GM12891 (cell line): ENCODE measurements around the gene RTL9.

Experiments used
- PAX5 ChIP-seq: IDR thresholded peaks from 2 replicates; pipeline ENCODE4 v1.6.1; 2011; ENCODE audit warnings: low read length, moderate library complexity, mild to moderate bottlenecking; ENCODE audit not compliant: insufficient read depth, severe bottlenecking
- POLR2A ChIP-seq: IDR thresholded peaks from 2 replicates; pipeline ENCODE4 v1.6.1; 2011; ENCODE audit warnings: low read depth, low read length, control low read depth
- POLR2AphosphoS5 ChIP-seq: IDR thresholded peaks from 2 replicates; pipeline ENCODE4 v1.6.1; 2011; ENCODE audit warnings: low read depth, low read length, control low read depth
- POU2F2 ChIP-seq: IDR thresholded peaks from 2 replicates; pipeline ENCODE4 v1.6.1; 2011; ENCODE audit warnings: low read depth, mild to moderate bottlenecking, control low read depth, low read length, moderate library complexity
- SPI1 ChIP-seq: IDR thresholded peaks from 2 replicates; pipeline ENCODE4 v1.6.1; 2011; ENCODE audit warnings: low read depth, low read length, control low read depth
- TAF1 ChIP-seq: IDR thresholded peaks from 2 replicates; pipeline ENCODE4 v1.6.1; 2011; ENCODE audit warnings: low read depth, low read length, control low read depth

- TF ChIP-seq POLR2A (no peak), POLR2AphosphoS5 (no peak), TAF1 (no peak), PAX5 (no peak), POU2F2 (no peak), SPI1 (no peak)
Measured at GRCh38 chrX:110391086-110391485, 32.4 kb downstream of the RTL9 start.
